Left ventricle myocardium superior (tissue), 1 donor: ENCODE results near the gene SEC14L1. TPM values are rescaled to one million over a fixed set of nuclear protein-coding genes. Genes with fewer than 3 reads are reported as not detected.
A peak's percentile ranks its signal among the peaks of the same experiment; 100 is the strongest.
"Not testable (repeated sequence)": the region's sequence is repeated elsewhere in the genome, so short reads cannot be mapped to it uniquely, and the experiment has no call there.

Experiments
- ATAC-seq: fragments of 200-7000 bp; cut with Tn5 transposase; one replicate; pipeline ENCODE4 v1.9.1; 2020; ENCODE audit warnings: mild to moderate bottlenecking, moderate library complexity
- DNase-seq: peaks from one replicate; pipeline ENCODE4 v3.0.0-alpha.2; 2020
- intact Hi-C: fragments of 100-400 bp; cut with micrococcal nuclease; formaldehyde crosslinking; loops from one replicate; pipeline ENCODE4 v1.11.0; 2022
- total RNA-seq: library from RNA; stranded (reverse); fragmentation: NEBNext Ultra II Directional; extraction: Animal tissue kit (Norgen Biotek cat#: 25700); gene quantifications from one replicate; pipeline ENCODE4 v1.2.1, GENCODE V29; 2021
- donor health status: DM: no; HTN: yes; CAD: no; lungs with severe emphysema.

SEC14L1 gene
- total RNA-seq, 1 donor from 2014 or later: 71.4 TPM

DNA sequence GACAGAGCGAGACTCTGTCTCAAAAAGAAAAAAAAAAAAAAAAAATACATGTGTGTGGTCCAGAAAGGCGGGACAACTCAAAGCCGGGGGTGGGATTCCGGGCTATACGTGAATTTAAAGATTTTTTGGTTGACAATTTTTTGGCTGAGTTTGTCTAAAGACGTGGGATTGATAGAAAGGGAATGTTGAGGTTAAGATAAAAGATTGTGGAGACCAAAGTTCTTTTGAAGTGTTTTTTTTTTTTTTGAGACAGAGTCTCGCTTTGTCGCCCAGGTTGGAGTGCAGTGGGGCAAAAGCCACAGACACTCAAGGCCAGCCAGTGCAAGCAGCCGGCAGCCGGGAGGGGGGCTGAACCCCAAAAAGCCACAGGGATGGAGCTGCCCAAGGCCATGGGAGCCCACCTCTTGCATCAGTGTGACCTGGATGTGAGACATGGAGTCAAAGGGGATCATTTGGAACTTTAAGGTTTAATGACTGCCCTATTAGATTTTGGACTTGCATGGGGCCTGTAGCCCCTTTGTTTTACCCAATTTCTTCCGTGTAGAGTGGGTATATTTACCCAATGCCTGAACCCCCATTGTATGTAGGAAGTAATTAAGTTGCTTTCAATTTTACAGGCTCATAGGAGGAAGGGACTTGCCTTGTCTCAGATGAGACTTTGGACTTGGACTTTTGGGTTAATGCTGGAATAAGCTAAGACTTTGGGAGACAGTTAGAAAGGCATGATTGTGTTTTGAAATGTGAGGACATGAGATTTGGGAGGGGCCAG is 29.4 kb upstream of the SEC14L1 start:
- ATAC-seq, DNase-seq, intact Hi-C loops: not testable (repeated sequence)

DNA sequence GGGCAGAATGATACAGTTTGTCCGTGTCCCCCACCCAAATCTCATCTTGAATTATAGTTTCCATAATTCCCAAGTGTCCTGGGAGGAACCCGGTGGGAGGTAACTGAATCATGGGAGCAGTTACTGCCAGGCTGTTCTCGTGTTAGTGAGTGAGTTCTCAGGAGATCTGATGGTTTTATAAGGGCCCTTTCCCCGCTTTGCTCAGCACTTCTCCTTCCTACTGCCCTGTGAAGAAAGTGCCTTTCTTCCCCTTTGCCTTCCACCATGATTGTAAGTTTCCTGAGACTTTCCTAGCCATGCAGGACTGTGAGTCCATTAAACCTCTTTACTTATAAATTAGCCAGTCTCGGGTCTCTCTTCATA is 28.9 kb upstream of the SEC14L1 start:
- no peak for DNase-seq
- ATAC-seq: peak; percentile 21
- intact Hi-C loops: no loop called here

DNA sequence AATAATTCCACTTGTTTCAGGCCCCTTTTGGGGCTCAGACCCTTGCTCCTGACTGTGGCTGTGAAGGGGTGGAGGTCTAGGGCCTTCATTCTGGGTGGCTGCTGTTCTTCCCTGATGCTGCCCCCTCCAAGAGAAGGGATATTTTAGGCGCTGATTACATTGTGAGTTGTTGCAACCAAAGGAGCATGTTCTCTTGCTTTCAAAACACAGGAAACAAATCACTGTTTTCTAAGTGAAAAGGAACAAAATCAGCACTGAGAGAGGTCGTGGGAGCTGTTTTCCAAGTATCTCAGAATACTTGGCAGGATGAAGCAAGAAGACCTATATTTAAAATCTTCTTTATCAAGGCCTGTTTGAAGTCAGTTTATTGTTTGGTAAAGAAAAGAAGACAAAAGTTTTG is 25.3 kb upstream of the SEC14L1 start:
- intact Hi-C loops: no loop called here
- no peak for ATAC-seq
- no peak for DNase-seq

DNA sequence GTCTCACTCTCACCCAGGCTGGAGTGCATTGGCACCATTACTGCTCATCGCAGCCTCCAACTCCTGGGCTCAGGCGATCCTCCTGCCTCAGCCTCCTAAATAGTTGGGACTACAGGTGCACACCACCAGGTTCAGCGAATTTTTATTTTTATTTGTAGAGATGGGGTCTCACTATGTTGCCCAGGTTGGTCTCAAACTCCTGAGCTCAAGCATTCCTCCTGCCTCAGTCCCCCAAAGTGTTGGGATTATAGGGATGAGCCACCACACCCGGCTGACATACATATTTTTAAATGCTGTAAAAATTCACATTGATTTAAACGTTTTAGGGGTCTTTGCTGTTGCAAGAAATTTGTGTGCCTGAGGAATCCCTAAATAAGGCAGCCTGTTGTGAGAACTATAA is 24.8 kb upstream of the SEC14L1 start:
- ATAC-seq: no peak
- DNase-seq: no peak
- intact Hi-C loops: no loop called here

DNA sequence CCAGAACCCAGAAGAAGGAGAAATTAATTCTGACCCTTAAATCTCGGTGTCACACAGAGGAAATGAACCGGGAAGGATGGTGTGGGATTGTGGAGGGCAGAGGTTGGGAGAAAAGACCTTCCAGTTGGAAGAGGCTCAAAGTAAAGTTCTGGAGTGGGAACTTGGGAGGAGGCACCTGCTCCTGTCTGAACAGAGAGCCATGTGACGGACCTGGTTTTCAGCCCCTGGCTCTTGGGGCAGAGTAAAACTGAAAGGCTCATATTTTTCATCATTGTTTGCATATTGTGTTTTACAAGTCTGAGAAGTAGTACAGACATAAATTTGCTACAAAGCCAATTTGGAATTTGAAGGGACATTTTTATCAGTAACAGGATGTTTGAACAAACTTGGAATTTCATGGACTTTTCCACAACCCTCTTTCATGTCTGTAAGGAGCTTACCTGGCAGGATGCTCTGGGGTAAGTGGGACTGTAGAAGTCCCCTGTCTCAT is 24.4 kb upstream of the SEC14L1 start:
- no peak for ATAC-seq
- intact Hi-C loops: no loop called here

DNA sequence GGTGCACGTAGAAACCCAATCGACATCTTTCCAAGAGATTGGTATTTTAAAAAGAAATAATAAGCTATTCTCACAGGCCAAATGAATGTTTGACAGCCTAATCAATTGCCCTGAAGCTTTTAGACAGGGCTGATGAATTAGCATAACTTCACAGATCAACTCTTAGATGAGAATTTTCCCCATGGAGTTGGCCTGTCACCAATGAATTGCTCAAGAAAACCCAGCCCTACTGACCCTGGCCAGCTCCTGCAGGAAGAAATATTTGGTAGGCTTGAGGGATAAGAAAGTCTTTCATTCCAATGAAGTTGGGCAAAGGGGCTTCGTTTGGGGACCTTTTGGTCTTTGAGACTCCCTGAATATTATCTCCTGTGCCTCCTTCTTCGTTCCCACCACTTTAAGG is 23.4 kb upstream of the SEC14L1 start:
- no peak for DNase-seq
- intact Hi-C loops: no loop called here
- ATAC-seq: no peak

More for the DNA sequence above, 24.4 kb upstream of the SEC14L1 start:
- no peak for DNase-seq

DNA sequence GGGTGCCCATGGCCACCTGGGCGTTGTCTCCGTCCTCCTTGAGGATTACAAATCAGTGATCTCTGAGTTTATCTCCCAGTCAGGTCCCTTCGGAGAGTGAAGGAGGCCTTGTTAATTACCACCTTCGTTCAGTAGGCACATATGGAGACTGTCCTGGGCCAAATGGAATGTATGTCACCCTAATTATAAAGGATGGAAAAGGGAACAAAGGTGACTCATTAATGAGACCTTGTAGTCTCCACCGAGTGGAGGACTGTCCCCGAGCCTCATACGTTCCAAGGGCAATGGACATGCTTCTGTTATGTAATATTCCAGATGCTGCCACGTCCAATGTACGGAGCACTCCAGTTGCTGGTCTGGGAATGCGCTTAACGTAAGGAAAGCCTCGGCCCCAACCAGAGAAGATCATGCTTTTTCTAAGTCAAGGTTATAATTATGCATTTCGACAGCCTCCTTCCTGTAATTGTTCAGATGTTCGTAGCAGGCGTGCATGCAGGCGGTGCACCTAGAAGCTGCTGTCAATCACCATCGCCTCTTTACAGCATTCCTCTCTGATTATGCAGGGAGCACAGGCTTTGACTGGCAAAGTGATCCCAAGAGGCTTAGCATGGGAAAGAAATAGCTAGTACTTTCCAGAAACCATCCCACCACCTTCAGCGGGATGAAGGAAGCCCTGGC is 22.4 kb upstream of the SEC14L1 start:
- intact Hi-C loops: no loop called here
- ATAC-seq: peak; percentile 58
- no peak for DNase-seq

DNA sequence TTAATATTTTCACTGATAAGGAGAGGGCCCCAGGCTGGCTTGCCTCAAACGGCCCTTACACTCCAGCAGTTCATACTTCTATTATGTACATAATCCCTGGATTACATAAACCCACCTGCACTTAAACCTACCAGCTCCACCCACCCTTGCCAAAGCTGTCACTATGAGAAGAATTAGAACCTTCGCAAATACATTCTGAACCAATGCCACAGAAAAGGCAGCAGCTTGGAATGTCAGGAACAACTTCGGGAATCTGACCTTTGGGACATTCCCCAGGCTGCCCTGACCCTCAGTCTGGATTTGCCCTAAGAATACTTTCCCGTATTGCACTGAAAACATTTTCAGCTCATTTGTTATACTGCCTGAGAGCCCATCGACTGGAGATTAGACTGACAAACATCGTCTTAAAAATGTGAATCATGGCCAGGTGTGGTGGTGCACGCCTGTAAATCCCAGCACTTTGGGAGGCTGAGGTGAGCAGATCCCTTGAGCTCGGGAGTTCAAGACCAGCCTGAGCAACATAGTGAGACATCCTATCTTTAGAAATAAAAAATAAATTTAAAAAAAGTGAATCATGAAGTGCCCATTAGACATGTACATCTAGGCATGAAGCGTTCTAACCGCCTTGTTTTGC is 21.0 kb upstream of the SEC14L1 start:
- DNase-seq (no peak), ATAC-seq (no peak)
- intact Hi-C loops: no loop called here

DNA sequence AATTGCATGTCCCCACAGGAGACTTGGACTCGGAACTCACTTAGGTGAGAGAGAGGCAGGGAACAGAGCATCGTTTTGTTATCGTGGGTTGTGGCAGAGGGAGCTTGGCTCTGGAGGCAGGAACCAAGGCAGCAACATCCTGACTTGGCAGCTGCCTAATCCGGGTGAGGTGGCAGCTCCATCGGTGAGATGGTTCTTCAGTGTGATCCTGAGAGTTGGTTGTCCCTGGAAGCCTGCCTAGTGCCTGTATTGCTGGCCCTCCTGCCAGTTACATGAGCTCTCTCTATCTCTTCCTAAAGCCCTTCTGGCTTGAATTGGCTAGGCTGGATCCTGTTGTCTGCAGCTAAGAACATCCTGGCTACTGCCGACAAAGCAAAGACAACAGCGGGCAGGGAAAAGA is 19.9 kb upstream of the SEC14L1 start:
- ATAC-seq: peak; percentile 73
- peak; percentile 42 for DNase-seq
- intact Hi-C loops: no loop called here

DNA sequence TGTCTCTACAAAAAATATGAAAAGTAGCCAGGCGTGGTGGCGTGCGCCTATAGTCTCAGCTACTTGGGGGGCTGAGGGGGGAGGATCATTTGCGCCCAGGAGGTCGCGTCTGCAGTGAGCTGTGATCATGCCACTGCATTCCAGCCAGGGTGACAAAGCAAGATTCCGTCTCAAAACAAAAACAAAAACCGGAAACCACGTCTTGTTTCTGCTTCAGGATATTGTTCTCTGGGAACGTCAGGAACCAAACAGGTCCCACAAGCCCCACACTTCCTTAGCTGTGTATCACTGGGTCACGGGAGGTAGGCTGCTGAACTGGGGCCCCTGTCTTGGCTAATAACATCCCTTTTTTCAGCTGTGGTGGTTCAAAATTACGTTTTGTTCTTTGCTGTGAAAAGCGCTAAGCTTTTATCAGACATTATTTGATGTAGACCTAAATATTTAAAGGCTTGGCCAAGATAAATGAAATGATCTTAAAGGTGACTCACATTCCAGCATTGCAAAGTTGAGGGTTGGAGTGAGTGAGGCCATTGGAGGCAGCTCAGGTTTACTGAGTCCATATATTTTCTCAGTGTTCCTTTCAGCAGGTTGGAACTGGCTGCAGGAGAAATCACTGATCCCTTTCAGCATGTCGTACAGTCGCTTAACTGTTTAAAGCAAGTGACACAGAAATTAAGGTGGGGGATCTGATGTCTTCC is 16.4 kb upstream of the SEC14L1 start:
- intact Hi-C loops: no loop called here
- ATAC-seq (peak; percentile 39), DNase-seq (peak; percentile 35)

DNA sequence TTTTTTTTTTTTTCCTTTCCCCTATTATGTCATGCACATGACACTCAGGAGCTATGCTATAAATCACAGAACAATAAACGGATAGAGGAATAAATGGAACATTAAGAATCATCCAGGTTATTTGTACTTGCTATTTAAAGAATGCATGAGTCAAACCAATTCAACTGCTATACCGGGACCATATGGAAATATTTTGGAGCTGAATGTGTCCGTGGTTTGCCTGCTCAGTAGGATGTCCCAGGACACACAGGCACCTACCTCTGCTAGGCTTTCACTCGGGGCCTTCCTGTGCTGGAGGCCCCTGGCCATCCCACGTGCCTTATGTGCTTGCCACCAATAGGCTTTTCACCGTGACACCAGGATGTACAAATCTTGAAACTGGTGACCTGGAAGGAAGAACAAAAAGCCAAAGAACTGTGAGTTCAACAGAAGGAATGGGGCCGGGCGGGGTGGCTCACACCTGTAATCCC is 15.3 kb upstream of the SEC14L1 start:
- ATAC-seq: no peak

DNA sequence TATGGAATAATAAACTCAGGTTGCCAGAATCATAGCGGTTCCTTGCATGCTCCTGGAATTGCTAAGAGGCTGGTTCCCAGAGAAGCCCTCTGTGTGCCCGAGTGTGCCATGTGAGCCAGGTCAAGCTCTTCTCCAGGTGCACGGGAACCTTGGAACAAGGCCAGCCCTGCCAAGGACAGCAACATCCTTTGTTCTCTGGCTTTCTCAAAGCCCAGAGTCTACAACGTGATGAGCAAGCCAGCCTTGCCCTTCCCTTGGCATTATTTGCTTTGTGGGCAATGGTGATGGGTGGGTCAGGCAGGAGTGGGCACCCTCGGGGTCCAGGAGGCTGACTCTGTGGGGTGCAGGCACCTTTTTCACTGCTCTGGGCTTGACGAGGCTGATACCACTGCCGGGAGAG is 14.2 kb upstream of the SEC14L1 start:
- DNase-seq (no peak), ATAC-seq (no peak)
- intact Hi-C loops: no loop called here

More for the DNA sequence above, 15.3 kb upstream of the SEC14L1 start:
- DNase-seq: no peak
- intact Hi-C loops: no loop called here

DNA sequence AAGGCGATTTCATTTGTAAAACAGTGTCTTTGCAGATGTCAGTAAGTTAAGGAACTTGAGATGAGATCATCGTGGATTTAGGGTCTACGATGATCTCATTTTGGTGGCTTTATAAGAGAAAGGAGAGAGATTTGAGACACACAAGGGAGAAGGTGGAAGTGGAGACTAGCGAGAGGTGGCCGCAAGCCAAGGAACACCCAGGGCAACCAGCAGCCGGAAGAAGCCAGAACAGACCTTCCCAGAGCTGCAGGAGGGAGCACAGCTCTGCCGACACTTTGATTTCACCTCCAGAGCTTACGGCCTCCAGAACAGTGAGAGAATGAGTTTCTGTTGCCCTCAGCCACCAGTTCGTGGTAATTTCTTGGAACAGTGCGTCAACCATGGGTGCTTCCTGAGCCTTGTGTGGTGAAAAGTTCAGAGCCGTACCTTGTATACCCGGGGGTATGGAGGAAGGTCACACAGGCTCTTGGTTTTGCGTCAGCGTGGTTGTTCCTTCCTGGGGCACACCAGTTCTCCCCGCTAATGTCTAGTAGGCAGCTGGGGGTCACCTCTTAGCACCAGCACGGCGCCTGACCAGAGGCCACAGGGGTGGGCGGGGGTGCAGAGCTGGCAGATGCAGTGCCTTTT is 12.9 kb upstream of the SEC14L1 start:
- DNase-seq: peak; percentile 84
- intact Hi-C loops: no loop called here
- ATAC-seq: peak; percentile 68

DNA sequence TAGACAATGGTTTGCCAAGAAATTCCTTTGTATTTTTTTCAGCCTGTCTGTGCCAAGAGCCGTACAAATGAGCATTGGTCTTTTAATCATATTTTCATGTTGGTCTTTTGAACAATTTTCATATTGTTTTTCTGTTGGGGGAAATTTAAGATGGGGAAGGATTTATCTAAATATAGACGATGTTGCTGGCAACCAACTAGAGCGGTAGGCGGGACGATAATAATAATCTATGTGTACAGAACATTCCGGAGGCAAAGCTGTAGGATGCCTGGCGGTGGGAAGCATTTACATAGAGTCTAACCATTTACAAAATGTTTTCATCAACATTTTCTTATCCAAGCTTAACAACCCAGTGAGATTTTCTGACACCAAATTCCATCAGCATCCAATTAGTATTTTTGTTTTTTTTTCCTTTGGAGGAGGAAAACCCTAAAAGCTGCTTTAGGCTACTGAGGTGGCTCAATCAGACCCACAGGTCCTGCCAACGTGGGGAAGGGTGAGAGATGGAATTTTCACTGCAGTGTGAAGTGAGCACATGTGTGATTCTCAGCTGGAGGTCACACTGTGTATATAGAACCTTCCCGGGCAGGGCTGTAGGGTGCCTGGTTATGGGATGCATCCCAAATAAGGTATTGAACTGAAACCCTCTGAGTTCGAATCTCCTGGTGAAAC is 11.7 kb upstream of the SEC14L1 start:
- intact Hi-C loops: no loop called here
- ATAC-seq (no peak), DNase-seq (no peak)

DNA sequence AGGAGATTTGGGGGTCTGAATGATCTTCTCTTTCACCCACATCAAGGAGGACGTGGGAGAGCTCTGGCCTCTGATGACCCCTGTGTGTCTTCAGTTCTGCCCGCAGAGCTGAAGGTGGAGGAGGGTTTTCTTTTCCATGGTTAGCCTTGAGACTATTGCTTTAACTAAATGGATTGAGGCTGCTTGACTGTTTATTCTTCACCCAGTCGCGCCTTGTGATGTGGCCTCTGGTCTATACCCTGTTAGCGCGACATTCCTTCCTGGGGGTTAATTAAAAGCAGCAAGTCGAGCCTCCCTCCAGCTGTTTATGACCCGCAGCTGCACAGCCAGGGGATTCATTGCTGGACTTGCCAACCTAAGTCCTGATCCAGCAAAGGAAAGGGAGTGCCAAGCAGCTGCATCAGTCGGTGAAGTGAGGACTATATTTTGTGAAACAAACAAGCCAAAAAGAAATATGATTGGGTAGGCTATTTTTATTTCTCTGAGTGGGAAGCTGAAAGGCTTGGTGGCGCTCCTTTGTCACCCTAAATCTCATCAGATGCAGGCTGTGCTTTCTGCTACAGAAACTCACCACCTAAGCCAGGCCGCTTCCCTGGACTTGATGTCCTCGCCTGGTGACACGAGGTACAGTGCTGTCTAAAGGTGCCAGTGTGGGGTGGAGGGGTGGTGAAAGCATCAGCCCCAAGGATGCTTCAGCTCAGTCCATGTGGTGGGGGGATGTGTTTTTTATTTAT is 11.0 kb upstream of the SEC14L1 start:
- DNase-seq: no peak
- ATAC-seq: peak; percentile 27
- intact Hi-C loops: no loop called here

DNA sequence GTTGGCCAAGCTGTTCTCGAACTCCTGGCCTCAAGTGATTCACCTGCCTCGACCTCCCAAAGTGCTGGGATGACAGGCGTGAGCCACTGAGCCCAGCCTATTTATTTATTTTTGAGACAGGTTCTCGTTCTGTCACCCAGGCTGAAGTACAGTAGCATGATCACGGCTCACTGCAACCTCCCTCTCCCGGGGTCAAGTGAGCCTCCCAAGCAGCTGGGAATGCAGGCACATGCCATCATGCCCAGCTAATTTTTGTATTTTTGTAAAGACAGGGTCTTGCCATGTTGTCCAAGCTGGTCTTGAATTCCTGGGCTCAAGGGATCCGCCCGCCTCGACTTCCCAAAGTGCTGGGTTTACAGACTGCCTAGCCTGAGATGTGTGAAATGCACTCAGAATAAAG is 10.2 kb upstream of the SEC14L1 start:
- DNase-seq: no peak
- intact Hi-C loops: no loop called here
- no peak for ATAC-seq

DNA sequence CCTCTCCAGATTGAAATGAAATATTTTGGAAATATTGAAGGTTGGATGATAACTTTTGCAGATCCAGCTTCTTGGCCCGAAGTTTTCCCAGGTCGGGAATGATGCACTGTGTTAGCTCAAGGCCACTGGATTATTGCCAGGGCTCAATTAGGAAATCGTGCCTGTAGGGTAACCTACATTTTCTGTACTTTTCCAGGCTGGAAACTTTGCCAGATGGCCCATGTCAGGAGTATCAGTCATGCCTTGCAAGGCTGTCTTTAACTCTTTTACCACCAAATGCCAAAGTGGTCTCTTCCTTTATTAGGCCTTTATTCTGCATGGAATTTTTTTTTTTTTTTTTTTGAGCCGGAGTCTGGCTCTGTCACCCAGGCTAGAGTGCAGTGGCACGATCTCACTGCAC is 8.9 kb upstream of the SEC14L1 start:
- no peak for DNase-seq
- ATAC-seq: peak; percentile 20
- intact Hi-C loops: no loop called here
